Peyer's patch (tissue), 4 donors: ENCODE measurements around the gene MDN1. TPM values are rescaled to one million over a fixed set of nuclear protein-coding genes. Genes with fewer than 3 reads are reported as not detected.

Experiments
- DNase-seq, 3 donors: peaks; one replicate each; pipeline ENCODE4 v3.0.0-alpha.2; 2017 to 2019
- H3K27ac ChIP-seq, 4 donors: fragments of 200-600 bp; sonication (generic); one replicate each; pipeline ENCODE4 v1.5.1; 2016 to 2019
- H3K27me3 ChIP-seq, 2 donors: fragments of 200-600 bp; sonication (generic); one replicate each; pipeline ENCODE4 v1.5.1; 2019
- H3K36me3 ChIP-seq, 3 donors: fragments of 200-600 bp; sonication (generic); one replicate each; pipeline ENCODE4 v1.5.1; 2016 to 2019
- H3K4me1 ChIP-seq, 4 donors: fragments of 200-600 bp; sonication (generic); one replicate each; pipeline ENCODE4 v1.5.1; 2016 to 2019
- H3K4me3 ChIP-seq, 4 donors: fragments of 200-600 bp; sonication (generic); 1 replicate in 3 of 4; 2 replicates in 1 of 4; pipeline ENCODE4 v1.5.1; 2016 to 2019; ENCODE audit warnings: mild to moderate bottlenecking in 1 of 4
- H3K9me3 ChIP-seq, 4 donors: fragments of 200-600 bp; sonication (generic); one replicate each; pipeline ENCODE4 v1.5.1; 2016 to 2019; ENCODE audit warnings: mild to moderate bottlenecking in 1 of 4
- CTCF ChIP-seq, 6 experiments: fragments of 450-650 bp in 4 of 6; fragments of 200-600 bp in 2 of 6; sonication (generic) in 1 of 6; IDR thresholded peaks; one replicate each; pipeline ENCODE4 v1.5.1; 2017 to 2019; ENCODE audit warnings: antibody characterized with exemption in 6 of 6, mild to moderate bottlenecking in 3 of 6, moderate library complexity in 1 of 6
- POLR2A ChIP-seq, 2 donors: fragments of 450-650 bp; IDR thresholded peaks; one replicate each; pipeline ENCODE4 v1.5.1; 2017; ENCODE audit warnings: antibody characterized with exemption in 2 of 2, mild to moderate bottlenecking in 2 of 2, moderate library complexity in 2 of 2
- total RNA-seq, 4 donors: library from RNA; depleted of rRNA; stranded (reverse); fragments of >200 nt; gene quantifications; one replicate each; pipeline ENCODE4 v1.1.0, GENCODE V29; 2016

MDN1 gene
- total RNA-seq, 4 donors from 2014 or later, result 19.6 to 62.7 (median 35.5) TPM

GRCh38 chr6:89675949-89676748 is 143.4 kb downstream of the MDN1 start:
- no peak for DNase-seq
- Histone ChIP-seq H3K27ac (no peak overlapping the region), H3K36me3 (peaks cover 0 to 97% (median 5%) of the 10 kb centered on the region in 3 donors), H3K4me1 (no peaks in the 10 kb centered on the region), H3K4me3 (no peak overlapping the region), H3K27me3 (no peaks in the 10 kb centered on the region), H3K9me3 (no peaks in the 10 kb centered on the region)
- no peak for TF ChIP-seq CTCF (IDR thresholded peaks at IDR 0.05)
- TF ChIP-seq POLR2A (IDR thresholded peaks at IDR 0.05), result no peak

GRCh38 chr6:89670935-89671565 is 148.5 kb downstream of the MDN1 start:
- Histone ChIP-seq H3K4me3 (no peak overlapping the region), H3K9me3 (no peaks in the 10 kb centered on the region), H3K4me1 (no peaks in the 10 kb centered on the region), H3K27me3 (no peaks in the 10 kb centered on the region), H3K36me3 (peaks cover 0 to 74% (median 5%) of the 10 kb centered on the region in 3 donors), H3K27ac (no peak overlapping the region)
- no peak for TF ChIP-seq CTCF (IDR thresholded peaks at IDR 0.05)
- TF ChIP-seq POLR2A (IDR thresholded peaks at IDR 0.05), result no peak
- no peak for DNase-seq

- H3K4me1 ChIP-seq, result no peaks in the 10 kb centered on the region
- no peak overlapping the region for H3K4me3 ChIP-seq
- no peak for TF ChIP-seq CTCF (IDR thresholded peaks at IDR 0.05)
- no peak for TF ChIP-seq POLR2A (IDR thresholded peaks at IDR 0.05)
- H3K27me3 ChIP-seq, result no peaks in the 10 kb centered on the region
- no peak overlapping the region for H3K27ac ChIP-seq
- no peaks in the 10 kb centered on the region for H3K9me3 ChIP-seq
- peaks cover 0 to 71% (median 5%) of the 10 kb centered on the region in 3 donors for H3K36me3 ChIP-seq
- no peak for DNase-seq
Measured at GRCh38 chr6:89669002-89669401, 150.6 kb downstream of the MDN1 start.

- Histone ChIP-seq H3K4me3 (no peak overlapping the region), H3K27me3 (no peaks in the 10 kb centered on the region), H3K9me3 (no peaks in the 10 kb centered on the region), H3K27ac (no peak overlapping the region), H3K4me1 (no peaks in the 10 kb centered on the region), H3K36me3 (peaks cover 0 to 73% (median 5%) of the 10 kb centered on the region in 3 donors)
- DNase-seq, result no peak
- TF ChIP-seq CTCF (IDR thresholded peaks at IDR 0.05), result no peak
- TF ChIP-seq POLR2A (IDR thresholded peaks at IDR 0.05), result no peak
Measured at GRCh38 chr6:89667872-89668556, 151.6 kb downstream of the MDN1 start.

- no peak for DNase-seq
- Histone ChIP-seq H3K9me3 (no peaks in the 10 kb centered on the region), H3K4me3 (no peak overlapping the region), H3K36me3 (peaks cover 0 to 86% (median 0%) of the 10 kb centered on the region in 3 donors), H3K4me1 (no peaks in the 10 kb centered on the region), H3K27me3 (no peaks in the 10 kb centered on the region), H3K27ac (no peak overlapping the region)
- no peak for TF ChIP-seq CTCF (IDR thresholded peaks at IDR 0.05)
- TF ChIP-seq POLR2A (IDR thresholded peaks at IDR 0.05), result no peak
Measured at GRCh38 chr6:89662659-89663223, 156.9 kb downstream of the MDN1 start.
